Measurements from ENCODE around the gene KRT84.

Gene KRT84

GRCh38 chr12:52418576-52419110 lies 33.2 kb upstream of the KRT84 start:
- no peak for DNase-seq (ENCODE audit: low read depth)
- TF ChIP-seq CTCF (IDR thresholded peaks at IDR 0.05; ENCODE audit: low read length, missing control alignments), result no peak

DNA sequence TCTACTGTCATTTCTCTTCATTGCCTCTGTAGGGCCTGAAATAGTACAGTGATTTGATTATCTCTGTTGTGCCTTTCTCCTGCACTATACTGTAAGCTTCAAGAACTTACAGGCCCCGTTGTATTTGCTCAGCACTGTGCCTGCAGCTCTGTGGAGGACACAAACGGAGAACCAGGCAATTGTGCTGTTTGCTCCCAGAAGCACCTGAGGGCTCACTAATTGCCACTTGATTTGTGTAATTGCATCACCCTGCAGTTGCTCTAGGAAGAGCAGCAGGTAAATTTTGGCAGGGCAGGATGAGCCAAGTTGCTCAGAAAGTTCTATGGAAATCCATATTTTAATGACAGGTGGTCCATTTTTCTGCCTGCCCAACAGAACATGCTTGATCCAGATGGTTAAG lies 32.3 kb upstream of the KRT84 start:
- no peak for TF ChIP-seq CTCF (IDR thresholded peaks at IDR 0.05; ENCODE audit: low read length, missing control alignments)
- DNase-seq (ENCODE audit: low read depth), result no peak
- no peak overlapping the region for H3K4me3 ChIP-seq (replicated peaks; ENCODE audit: low read depth, low read length)

More at GRCh38 chr12:52418576-52419110, 33.2 kb upstream of the KRT84 start:
- no peak overlapping the region for H3K4me3 ChIP-seq (replicated peaks; ENCODE audit: low read depth, low read length)

DNA sequence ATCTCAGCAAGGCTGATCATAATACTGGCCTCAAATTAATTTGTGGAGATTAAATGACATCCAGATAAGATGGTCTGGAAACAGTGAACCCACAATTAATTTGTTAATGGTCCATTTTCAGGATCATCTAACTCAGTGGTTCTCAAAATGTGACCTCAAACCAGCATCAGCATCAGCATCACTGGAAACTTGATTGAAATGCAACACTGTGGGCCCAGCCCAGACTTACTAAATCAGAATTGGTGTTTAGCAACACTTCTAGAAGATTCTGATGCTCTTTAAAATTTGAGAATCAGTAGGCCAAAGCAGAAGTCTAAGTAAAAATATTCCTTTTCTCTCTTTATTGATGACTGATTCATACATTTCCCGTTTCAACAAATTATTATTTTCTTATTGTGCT lies 31.3 kb upstream of the KRT84 start:
- no peak for TF ChIP-seq CTCF (IDR thresholded peaks at IDR 0.05; ENCODE audit: low read length, missing control alignments)
- no peak overlapping the region for H3K4me3 ChIP-seq (replicated peaks; ENCODE audit: low read depth, low read length)

GRCh38 chr12:52415870-52416750 lies 30.7 kb upstream of the KRT84 start:
- DNase-seq (ENCODE audit: low read depth), result peak; percentile 98
- no peak overlapping the region for H3K4me3 ChIP-seq (replicated peaks; ENCODE audit: low read depth, low read length)
- no peak for TF ChIP-seq CTCF (IDR thresholded peaks at IDR 0.05; ENCODE audit: low read length, missing control alignments)

More for the DNA sequence above, 31.3 kb upstream of the KRT84 start:
- DNase-seq (ENCODE audit: low read depth), result no peak

DNA sequence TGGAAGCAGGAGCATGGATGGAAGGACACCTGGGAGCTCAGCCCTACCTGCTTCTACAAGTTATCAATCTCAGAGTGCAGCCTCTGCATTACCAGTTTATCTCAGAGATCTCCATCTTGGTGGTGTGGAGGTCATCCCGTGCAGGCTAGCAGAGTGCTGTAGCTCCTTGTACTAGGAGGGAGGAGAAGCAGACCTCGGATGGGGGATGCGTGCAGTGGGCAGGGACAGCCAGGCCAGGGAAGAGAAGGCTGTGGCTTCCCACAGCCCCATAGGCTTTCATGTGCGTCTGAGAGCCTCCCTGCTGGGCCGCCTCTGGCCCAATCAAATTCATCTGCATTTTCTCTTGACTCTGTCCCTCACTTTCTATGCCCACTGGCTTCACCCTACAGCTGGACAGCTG lies 29.5 kb upstream of the KRT84 start:
- no peak for TF ChIP-seq CTCF (IDR thresholded peaks at IDR 0.05; ENCODE audit: low read length, missing control alignments)
- no peak for DNase-seq (ENCODE audit: low read depth)
- no peak overlapping the region for H3K4me3 ChIP-seq (replicated peaks; ENCODE audit: low read depth, low read length)

GRCh38 chr12:52413782-52414345 lies 28.4 kb upstream of the KRT84 start:
- TF ChIP-seq CTCF (IDR thresholded peaks at IDR 0.05; ENCODE audit: low read length, missing control alignments), result no peak
- DNase-seq (ENCODE audit: low read depth), result no peak
- H3K4me3 ChIP-seq (replicated peaks; ENCODE audit: low read depth, low read length), result no peak overlapping the region
